Stimulated activated CD4-positive, alpha-beta T cell treated with anti-CD3 and anti-CD28 coated beads, Interleukin-12 subunit alpha, Interleukin-12 subunit beta, amount 100 ng/mL, for 4 hours (primary cell): ENCODE data around the gene GYG2.

Experiments used
- DNase-seq: peaks from one replicate; pipeline ENCODE4 v3.0.0-alpha.2; 2020

GYG2 gene

DNA sequence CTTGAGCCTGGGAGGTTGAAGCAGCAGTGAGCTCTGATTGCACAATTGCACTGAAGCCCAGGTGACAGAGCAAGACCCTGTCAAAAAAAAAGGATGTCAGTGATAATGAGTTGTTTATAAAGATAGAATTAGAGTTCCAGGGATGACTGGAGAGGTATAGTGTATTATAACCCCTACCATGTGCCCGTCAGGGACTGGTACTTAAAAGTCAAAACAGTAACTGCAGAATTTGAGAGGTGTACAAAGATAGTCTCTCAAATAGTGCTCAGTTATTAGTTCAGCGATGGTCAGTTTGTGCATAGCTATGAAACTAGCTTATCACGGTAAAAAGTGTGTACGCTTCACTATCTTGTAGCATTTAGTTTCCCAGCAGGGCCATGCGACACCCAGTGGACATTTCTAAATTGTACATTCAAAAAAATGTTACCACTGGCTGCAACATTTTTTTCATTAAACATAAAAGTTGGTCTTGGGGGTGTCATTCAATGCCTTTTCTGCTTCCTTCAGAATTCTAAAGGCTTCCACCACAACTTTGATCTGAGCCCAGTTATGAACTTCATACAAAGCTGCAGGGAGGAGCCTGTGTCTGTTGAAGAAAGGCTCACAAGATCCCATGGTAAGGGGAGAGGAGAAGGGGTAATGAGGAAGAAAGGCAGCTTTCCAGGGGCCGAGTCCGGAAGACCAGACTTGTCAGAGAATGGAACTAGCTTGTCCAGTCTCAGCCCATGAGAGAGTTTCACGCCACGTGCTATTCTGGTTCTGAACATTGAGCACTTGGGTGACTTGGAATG, 9.2 kb upstream of the GYG2 start:
- no peak for DNase-seq

DNA sequence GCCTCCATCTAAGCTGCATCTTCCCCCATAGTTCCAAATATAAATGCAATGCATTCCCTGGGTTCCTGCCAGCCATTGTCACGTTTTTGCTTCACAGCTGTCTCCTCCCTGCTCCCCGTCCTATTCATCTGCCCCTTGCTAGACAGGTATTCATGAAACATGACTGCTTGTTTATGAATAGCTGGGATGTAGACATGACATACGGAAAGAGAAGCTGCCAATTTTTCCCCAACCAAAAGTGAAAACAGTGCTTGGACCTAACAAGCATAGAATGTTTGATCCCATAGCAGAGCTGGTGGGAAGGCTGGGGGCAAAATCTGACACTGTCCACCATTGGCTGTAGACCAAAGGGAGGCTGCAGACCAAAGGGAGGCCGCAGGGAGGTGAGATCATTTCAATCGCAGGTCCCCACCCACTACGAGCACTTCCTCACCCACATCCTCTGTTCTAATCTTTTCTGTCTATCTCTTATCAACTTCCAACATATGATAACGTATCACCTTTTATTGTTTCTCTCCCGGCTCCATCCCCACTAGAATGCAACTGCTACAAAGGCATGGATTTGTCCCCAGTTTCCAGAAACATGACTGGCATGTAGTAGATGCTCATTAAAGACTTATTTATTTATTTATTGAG, 8.5 kb upstream of the GYG2 start:
- no peak for DNase-seq

DNA sequence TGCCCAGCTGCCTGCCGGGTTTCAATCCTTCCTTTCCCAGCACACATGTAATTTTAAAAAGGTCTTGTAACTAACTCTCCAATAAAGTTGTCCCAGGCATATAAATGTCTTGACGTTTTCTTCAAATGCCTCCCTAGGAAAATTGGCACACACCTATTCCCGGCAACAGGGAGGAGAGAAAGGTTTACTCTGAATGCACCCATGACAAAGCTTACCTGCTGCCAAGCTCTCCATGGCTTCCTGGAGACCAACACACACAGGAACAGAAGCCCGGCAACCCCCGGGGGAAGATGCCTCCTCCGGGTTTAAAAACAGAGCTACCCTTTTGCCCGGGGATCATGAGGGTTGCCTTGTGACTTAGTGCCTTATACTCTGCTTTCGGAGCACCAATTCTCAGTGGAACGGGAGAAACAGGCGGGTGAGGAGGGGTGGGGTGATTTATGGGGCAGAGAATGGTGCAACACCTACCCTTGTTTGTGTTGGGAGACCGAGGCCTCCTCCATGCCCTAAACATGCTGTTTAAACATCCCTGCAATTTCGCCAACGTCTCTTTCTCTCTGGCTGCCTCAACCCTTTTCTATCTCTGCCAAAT, 4.8 kb upstream of the GYG2 start:
- DNase-seq = no peak

DNA sequence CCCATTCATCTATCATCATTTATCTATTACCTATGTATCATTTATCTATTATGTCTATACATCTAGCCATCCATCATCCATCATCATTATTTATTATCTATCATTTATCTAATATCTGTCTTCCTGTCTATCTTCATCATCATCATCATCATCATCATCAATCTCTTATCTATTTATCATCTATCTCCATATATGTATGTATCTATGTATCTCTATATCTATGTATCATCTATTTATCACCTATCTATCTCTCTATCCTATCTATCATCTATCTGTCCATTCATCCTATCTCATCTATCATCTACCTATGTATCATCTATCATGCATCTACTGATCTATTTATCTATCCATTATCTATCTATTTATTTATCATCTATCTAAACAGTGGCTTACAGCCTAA, 3.8 kb upstream of the GYG2 start:
- DNase-seq = no peak

DNA sequence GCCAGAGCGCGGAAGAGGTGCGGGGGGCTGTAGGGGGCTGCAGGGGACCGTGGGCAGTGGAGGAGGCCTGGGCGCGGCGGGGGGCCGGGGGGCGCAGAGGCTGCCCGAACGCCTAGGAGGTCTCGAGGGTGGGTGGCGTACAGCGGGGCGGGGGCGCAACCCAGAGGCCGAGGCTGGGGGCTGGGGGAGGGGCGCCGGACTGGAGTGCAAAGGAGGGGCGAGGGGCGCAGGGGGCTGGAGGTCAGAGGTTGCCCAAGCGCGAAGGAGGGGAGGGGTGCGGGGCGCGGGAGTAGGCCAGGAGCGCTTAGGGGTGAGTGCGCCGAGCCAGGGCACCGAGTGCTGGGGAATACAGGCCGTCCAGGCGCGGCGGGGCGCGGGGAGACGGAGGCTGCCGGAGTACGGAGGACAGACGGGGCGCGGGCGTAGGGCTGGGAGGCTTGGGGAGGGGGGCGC, 255 bp downstream of the GYG2 start:
- no peak for DNase-seq

DNA sequence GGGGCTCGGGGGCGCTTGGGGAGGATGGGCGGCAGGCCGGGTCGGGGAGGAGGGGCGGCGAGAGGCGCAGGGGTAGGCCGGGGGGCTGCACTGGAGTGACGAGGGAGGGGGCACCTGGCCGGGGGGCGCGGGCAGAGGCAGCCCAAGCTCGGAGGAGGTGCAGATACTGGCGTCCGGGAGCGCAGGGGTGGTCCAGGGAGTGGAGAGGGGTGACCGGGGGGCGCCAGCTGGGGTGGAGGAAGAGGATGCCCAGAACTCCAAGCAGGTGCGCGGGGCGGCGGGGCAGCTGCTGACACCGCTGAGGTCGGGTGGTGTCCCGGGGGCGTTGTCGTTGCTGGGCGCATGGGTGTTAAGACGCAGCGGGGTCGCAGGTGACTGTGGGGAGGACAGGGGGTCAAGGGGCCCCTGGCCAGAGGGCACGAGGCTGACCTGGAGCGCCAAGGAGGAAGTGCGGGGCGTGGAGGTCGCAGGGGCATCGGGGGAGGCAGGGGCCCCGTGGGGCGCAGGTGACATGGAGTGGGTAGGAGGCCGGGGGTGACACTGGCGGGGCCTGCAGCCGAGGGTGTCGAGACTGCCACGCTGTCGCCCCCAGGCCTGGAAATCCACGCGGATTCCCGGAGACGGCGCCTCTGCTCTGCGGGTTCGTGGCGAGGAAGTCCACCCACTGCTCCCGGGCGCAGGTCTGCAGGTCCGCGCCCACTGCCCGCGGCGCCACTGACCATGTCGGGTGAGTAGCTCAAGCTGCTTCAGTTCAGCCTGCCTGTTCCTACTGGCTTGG, 928 bp downstream of the GYG2 start:
- no peak for DNase-seq

DNA sequence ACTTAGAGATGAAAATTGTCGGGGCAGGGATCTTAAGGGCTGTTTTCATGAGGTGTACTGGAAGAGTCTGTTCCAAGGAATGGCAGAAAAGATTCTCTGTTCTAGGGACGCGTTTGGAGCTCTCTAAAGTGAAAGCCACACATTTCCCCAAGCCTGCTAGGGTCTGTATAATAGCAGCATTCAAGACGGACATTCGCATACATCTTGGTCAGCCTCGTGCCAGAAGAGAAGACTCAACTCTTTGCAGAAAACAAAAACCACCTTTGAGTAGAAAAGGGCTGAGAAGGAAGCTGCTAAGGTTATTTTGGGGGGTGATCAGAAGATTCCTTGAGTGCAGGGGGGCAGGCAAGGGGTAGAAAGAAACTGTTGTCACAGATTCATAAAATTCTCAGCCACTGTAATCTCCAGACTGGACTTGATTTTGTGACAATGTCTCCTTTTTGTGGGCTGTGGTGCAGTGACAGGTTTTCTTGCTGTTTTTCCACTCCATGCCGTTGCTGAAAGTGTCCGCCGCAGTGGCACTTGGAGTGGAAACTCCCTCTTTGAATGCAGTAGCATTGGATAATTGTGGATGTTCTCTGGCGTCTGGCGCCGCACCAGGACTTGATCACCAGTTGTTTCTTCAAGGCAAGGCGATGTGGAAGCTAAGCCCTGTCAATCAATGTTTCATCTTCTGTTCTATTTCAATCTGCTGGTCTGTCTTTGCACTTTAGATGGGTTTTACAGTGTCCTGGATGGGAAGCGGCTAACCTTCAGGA, 2.9 kb downstream of the GYG2 start:
- DNase-seq = no peak

DNA sequence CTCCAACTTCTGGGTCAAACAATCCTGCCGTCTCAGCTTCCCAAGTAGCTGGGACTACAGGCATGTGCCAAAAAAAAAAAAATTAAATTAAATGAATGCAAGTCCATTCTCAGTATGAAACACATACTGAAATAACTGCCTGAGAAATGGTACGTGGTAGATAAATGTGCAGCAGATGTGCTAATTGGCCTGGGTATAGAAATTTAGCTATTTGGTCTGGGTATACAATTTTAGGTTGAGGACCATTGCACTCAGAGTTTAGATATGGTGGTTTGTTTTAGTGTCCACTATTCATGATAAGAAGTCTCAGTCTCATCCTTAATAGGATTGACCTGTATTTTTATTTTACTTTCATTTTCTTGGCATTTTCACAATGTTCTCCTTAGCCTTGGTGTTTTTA, 9.2 kb downstream of the GYG2 start:
- DNase-seq = no peak

DNA sequence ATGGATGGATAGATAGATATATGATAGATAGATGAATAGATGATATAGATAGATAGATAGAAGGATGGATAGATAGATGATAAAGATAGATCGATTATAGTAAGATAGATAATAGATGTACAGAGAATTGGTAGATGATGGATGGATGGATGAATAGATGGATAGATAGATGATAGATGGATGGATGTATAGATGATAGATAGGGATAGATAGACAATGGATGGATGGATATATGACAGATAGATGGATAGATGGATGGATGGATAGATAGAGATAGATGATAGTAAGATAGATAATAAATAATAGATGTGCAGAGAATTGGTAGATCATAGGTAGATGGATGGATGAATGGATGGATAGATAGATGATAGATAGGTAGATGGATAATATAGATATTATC, 12.2 kb downstream of the GYG2 start:
- no peak for DNase-seq

DNA sequence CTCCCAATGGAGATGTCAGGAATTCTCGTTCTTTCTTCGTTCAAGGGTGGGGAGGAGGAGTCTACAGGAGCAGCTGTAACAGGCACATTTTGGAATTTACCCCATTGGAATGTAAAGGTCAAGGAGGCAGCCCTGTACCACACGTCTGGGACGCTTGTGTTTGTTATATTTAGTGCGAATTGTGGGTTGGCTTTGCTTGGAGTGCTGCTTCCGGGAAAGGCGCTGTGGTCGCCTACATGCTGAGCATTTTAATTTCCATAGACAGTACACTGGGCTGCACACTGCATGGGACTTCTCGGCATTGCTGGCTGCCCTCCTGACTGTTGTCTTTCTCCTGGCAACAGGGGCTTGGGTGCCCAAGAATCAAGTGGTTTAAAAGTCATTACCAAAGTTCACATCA, 12.8 kb downstream of the GYG2 start:
- no peak for DNase-seq

DNA sequence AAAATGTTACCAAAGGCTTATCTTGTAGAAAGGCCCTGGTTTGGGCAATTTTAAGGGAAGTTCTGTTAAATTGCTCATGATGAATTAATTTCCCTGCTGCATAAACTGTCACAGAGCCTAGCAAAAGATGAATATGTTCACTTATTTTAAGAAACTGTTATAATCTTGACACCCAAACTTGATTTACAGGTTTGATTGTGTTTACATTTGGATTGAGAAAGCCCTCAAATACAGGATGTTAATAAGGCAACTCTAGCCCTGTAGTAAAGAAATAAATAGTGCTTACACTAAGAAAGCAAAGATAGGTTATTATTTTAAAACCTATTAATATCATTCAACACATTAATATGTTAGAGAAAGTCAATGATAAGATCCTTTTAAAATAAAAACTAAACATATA, 18.3 kb downstream of the GYG2 start:
- no peak for DNase-seq

DNA sequence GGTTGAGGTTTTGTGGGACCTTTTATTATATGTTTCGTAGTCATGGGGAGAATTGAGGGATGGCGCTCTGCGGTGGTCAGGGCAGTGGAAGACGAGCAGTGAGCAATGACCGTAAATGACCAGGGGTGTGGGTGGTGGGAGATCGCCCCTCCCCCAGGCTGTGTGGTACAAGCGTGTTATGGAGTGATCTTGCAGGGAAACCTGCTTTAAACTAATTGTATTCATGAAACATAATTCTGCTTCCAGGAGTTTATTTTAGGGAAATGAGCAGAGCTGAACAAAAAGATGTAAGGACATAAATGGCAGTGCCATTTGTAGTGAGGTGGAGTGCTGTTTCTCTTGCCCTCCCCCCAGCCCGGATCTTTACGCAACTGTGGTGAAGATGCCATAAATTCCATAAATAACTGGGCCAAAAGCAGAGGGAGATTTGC, 20.2 kb downstream of the GYG2 start:
- no peak for DNase-seq

DNA sequence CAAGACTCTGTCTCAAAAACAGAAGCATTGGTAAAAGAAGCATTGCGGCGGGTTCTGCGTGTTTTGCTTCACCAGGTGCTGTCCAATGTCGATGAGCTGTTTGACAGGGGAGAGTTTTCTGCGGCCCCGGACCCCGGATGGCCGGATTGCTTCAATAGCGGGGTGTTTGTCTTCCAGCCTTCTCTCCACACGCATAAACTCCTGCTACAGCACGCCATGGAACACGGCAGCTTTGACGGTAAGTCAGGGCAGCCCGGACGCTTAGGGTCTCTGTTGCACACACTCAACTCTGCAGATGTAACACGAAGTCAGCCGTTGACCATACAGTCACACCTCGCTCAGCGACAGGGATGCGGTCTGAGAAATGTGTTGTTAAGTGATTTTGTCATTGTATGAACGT, 26.2 kb downstream of the GYG2 start:
- DNase-seq = no peak

DNA sequence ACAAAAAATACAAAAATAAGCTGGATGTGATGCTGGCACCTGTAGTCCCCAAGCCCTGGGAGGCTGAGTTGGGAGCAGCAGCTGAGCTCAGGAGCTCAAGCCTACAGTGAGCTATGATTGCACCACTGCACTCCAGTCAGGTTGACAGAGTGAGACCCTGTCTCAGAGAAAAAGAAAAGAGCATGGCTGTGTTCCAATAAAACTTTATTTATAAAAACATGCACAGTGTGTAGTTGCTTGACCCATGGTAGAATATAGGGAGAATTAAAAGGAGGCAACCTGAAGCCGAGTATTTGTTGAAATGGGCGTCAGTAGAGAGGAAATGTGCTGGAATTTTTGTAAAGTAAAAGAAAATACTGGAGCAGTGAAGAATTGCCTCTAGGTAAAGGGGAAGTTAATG, 27.0 kb downstream of the GYG2 start:
- DNase-seq = no peak

DNA sequence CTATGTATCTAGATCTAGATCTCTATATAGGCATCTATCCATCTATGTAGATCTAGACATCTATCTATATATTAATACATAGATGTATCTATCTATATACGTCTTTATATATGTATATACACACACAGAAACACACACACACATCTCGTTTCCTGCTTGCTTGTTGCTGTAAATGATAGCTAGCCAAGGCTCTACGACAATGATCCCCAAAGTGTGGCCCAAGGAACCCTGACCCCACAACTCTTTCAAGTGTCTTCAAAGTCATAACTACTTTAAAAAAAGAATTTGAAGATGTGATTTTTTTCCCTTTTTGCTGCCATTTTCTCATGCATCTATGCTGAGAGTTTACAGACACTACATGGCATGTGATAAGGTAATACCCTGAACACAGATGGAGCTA, 28.8 kb downstream of the GYG2 start:
- DNase-seq = no peak

DNA sequence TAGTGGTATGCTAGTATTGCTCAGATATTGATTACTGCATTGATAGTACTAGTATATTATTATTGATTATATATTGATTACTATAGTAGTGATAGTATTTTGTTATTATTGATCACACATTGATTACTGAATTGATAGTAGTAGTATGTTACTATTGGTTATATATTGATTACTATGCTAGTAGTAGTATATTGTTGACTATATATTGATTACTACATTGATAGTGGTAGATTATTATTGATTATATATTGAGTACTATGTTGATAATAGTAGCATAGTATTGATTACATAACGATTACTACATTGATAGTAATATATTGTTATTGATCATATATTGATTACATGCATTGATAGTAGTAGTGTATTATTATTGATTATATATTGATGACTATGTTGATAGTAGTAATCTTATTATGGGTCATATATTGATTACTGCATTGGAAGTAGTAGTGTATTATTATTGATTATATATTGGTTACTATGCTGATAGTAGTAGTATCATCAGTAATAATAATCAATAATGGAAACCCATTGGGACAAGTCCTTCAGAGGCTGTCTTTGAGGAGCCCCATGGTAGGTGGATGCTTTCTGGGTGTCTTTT, 30.6 kb downstream of the GYG2 start:
- no peak for DNase-seq

DNA sequence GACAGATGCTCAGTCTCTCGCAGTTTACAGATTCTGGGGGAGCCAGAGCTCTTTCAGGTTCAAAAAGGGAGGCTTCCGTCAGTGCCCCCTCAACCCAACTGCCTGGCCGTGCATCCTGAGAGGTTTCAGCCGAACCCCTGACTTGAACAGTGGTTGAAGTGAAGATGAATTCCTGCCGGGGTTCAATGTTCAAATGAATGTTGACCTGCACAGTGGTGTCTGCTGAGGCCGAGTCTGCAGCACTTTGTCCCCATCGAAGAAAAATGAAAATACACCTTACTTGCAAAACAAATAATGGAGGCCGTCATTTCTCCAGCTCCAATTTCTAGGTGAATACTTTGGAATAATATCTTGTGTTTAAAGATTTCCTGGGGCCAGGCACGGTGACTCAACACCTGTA, 33.7 kb downstream of the GYG2 start:
- DNase-seq = no peak

DNA sequence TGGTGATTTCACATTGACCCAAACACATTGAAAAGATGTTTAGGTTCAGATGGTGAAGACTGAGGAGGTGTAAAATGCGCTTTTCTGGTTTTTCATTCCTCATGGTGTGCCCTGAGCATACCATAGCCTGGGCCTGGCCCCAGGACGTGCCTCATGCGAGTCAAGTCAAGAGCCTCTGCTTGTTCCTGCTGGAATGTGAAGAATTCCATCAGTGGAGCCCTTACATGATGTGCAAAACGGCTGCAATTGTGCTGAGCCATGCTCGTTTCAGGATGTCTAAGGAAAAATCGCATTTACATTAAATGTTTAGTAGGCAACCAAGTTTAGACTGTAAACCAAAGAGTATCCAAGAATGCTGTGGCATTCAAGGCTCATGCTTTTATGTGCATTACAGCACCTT, 34.9 kb downstream of the GYG2 start:
- no peak for DNase-seq

DNA sequence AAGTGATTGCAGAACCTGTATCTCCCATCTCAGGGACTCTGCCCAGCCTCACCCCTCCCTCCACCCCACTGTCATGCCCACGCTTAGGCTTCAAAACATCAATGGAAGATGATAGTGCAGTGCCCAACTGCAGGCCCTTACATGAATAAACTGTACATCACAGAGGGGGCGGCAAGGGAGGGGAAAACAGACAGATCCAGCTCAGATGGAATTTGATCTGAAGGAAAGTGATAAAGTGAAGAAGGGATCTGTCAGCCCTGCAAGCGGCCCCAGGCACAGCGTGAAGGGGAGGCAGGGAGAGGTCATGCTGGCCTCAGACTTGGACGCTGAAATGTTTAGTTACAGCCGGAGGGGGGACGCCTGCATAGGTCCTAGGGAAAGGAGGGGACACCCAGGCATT, 38.5 kb downstream of the GYG2 start:
- DNase-seq = no peak

DNA sequence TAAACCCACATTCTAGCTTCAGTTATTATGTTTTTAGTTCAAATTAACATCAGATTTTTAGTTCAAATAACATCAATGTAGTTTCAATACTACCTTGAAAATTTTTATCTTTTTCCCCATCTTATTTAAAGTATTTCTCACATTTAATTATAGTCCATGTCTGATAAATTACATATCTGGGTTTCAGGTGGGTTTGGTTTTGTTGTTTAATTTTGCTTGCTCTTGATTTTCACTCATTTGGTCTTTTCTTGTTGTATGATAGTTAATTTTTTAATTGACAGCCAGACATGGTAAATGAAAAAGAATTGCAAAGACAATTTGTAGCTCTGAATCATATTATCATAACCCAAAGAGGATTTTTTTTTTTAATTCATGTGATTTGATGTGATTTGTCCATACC, 41.9 kb downstream of the GYG2 start:
- DNase-seq = no peak

DNA sequence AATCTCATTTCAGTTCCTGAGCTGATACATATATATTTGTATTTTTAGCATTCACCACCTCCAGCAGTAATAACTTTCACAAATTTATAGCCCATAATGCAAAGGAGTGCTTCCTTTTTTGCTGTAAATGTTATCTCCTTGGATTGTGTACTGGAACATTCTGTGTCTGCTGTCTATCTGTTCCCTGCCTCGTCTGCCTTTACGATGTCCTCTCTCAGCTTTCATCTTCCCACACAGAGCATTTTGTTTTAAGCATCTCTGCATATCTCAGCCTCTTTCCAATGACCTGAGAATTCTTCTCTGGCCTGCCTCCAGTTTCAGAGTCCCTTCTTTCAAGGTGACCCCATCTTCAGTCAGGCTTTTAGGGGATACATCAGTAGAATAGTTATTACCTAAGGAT, 43.1 kb downstream of the GYG2 start:
- DNase-seq = no peak

DNA sequence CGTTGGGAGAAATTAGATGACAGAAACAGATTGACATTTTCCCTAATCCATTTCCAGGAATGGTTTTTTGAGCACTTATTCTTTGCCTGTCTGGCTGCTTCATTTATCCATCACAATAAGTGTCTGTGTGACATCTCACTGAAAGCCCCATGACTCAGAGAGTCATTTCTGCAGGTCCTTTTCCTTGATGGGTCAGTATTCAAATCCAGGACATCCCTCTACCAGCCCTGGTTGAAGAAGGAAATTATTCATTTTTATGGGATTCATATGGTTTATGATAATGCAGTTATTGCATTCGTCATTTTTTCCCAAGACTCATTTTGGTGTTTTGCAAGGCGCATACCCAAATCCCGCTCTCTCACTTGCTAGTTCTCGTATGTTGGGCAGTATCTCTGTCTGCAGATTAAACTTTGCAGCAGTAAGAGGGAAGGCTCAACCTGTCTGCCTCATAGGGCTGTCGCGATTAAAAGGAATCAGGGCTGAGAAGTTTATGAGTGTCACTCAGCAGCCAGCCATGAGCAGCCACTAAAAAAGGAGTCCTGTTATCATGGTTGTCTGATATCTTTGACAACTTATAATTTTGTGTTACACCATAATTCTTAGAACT, 44.0 kb downstream of the GYG2 start:
- DNase-seq = no peak
